ENCODE results near the gene HMGXB3.

DNA sequence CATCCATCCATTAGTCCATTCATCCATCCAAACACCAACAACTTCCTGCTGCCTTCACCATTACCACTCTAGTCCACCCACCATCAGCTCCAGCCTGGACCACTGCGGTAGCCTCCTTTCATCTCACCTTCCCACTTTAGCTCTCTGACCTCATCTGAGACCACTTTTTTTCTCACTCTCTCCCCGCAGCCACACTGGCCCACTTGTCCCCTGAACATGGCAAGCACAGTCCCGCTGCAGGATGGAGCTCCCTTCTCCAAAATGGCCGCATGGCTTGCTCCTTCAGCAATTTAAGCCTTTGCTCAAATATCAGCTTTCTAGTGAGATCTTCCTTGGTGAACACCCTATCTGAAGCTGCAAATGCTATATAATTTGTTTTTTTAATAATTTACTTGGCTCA, 74.7 kb downstream of the HMGXB3 start:
- TF ChIP-seq, protein P1, sequence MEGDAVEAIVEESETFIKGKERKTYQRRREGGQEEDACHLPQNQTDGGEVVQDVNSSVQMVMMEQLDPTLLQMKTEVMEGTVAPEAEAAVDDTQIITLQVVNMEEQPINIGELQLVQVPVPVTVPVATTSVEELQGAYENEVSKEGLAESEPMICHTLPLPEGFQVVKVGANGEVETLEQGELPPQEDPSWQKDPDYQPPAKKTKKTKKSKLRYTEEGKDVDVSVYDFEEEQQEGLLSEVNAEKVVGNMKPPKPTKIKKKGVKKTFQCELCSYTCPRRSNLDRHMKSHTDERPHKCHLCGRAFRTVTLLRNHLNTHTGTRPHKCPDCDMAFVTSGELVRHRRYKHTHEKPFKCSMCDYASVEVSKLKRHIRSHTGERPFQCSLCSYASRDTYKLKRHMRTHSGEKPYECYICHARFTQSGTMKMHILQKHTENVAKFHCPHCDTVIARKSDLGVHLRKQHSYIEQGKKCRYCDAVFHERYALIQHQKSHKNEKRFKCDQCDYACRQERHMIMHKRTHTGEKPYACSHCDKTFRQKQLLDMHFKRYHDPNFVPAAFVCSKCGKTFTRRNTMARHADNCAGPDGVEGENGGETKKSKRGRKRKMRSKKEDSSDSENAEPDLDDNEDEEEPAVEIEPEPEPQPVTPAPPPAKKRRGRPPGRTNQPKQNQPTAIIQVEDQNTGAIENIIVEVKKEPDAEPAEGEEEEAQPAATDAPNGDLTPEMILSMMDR (IDR thresholded peaks at IDR 0.05; ENCODE audit: low read length), result no peak
- TF ChIP-seq EZH2 (optimal IDR thresholded peaks at IDR 0.05; ENCODE audit: low read depth, low read length) (no peak), EZH2phosphoT487 (IDR thresholded peaks at IDR 0.05; ENCODE audit: low read length) (no peak)

All from MM.1S (cell line).